MCF 10A (cell line): ENCODE data around the gene TMEM18. TPM values are rescaled to one million over a fixed set of nuclear protein-coding genes. Genes with fewer than 3 reads are reported as not detected.

Source experiments
- BruUV-seq: library from RNA; stranded (reverse); fragments of 400-500 nt; replicated peaks from 2 replicates; lab custom pipeline; 2021; lab: Mats Ljungman, UMichigan
- CTCF ChIA-PET: fragments of 300-600 bp; sonication (Branson Sonifier 250); formaldehyde crosslinking; extraction: SDS; loops from one replicate; lab custom pipeline; 2021; ENCODE audit warnings: antibody characterized with exemption, inconsistent platforms; lab: Yijun Ruan, JAX
- POLR2A ChIA-PET: fragments of 300-600, 350-650 bp; sonication (Branson Sonifier 250); formaldehyde crosslinking; extraction: SDS; loops from one replicate; lab custom pipeline; 2020; ENCODE audit warnings: antibody characterized with exemption, inconsistent platforms; lab: Yijun Ruan, JAX
- DNase-seq: peaks from one replicate; pipeline ENCODE4 v3.0.0-alpha.2; 2018; ENCODE audit not compliant: unreplicated experiment
- H3K27ac Mint-ChIP-seq: one replicate; pipeline ENCODE4 v1.8.0; 2022; ENCODE audit warnings: mild to moderate bottlenecking, low read depth, mixed read lengths; ENCODE audit not compliant: unreplicated experiment
- H3K27me3 Mint-ChIP-seq: one replicate; pipeline ENCODE4 v1.8.0; 2022; ENCODE audit warnings: mixed read lengths; ENCODE audit not compliant: insufficient read depth, unreplicated experiment
- H3K36me3 Mint-ChIP-seq: one replicate; pipeline ENCODE4 v1.8.0; 2022; ENCODE audit warnings: mild to moderate bottlenecking, moderate library complexity, mixed read lengths; ENCODE audit not compliant: insufficient read depth, unreplicated experiment
- H3K4me1 Mint-ChIP-seq: one replicate; pipeline ENCODE4 v1.8.0; 2022; ENCODE audit warnings: mixed read lengths; ENCODE audit not compliant: insufficient read depth, unreplicated experiment
- H3K4me3 Mint-ChIP-seq: one replicate; pipeline ENCODE4 v1.8.0; 2022; ENCODE audit warnings: mild to moderate bottlenecking, moderate library complexity, mixed read lengths; ENCODE audit not compliant: unreplicated experiment
- H3K9me3 Mint-ChIP-seq: one replicate; pipeline ENCODE4 v1.8.0; 2022; ENCODE audit warnings: mixed read lengths; ENCODE audit not compliant: unreplicated experiment
- intact Hi-C: fragments of 100-400 bp; cut with micrococcal nuclease; formaldehyde crosslinking; loops from 2 replicates; pipeline ENCODE4 v1.14.1; 2022
- total RNA-seq: library from RNA; stranded (reverse); gene quantifications from 2 replicates; pipeline ENCODE4 v1.2.3, GENCODE V29; 2022
- TF ChIP-seq, protein P1 (sequence below): fragments of 200-600 bp; IDR thresholded peaks from one replicate; pipeline ENCODE4 v1.8.0; 2022; ENCODE audit warnings: antibody characterized with exemption, mild to moderate bottlenecking; ENCODE audit not compliant: unreplicated experiment

Gene TMEM18
- total RNA-seq, 1 experiment from 2014 or later, result 25.1 TPM

- ChIA-PET POLR2A (interaction anchor here (0.6 kb wide), 1 partner anchor 251 kb away, joined by 4 read pairs; no protein-coding TSS in a partner anchor), CTCF (no interaction called here)
- Mint-ChIP-seq H3K4me3 (no peak overlapping the region), H3K9me3 (no peaks in the 10 kb centered on the region), H3K27me3 (no peaks in the 10 kb centered on the region), H3K27ac (no peak overlapping the region), H3K4me1 (no peaks in the 10 kb centered on the region), H3K36me3 (no peaks in the 10 kb centered on the region)
- TF ChIP-seq, protein P1, sequence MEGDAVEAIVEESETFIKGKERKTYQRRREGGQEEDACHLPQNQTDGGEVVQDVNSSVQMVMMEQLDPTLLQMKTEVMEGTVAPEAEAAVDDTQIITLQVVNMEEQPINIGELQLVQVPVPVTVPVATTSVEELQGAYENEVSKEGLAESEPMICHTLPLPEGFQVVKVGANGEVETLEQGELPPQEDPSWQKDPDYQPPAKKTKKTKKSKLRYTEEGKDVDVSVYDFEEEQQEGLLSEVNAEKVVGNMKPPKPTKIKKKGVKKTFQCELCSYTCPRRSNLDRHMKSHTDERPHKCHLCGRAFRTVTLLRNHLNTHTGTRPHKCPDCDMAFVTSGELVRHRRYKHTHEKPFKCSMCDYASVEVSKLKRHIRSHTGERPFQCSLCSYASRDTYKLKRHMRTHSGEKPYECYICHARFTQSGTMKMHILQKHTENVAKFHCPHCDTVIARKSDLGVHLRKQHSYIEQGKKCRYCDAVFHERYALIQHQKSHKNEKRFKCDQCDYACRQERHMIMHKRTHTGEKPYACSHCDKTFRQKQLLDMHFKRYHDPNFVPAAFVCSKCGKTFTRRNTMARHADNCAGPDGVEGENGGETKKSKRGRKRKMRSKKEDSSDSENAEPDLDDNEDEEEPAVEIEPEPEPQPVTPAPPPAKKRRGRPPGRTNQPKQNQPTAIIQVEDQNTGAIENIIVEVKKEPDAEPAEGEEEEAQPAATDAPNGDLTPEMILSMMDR, result no peak
- no TSS peak for BruUV-seq
- intact Hi-C loops, result no loop called here
- DNase-seq, result no peak
These were observed 20.5 kb downstream of the TMEM18 start for GRCh38 chr2:656676-657075.

DNA sequence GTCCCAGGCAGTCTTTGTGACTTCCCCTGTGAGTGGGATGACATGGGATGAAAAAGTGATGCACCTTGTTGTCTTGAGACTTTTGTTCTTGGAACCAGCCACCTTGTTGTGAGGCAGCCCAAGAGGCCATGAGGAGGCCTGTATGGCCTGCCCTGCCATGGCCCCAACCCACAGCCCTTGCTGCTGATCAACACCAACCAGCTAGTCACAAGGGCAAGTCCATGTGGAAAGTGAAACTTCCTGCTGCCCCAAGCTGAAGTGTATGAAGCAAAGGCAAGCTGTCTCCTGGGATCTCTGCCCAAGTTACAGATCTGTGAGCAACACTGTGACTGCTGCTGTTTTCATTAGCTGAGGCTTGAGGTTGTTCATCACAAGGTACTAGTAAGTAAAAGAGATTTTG lies 21.6 kb downstream of the TMEM18 start:
- Mint-ChIP-seq H3K4me3 (no peak overlapping the region), H3K27me3 (no peaks in the 10 kb centered on the region), H3K27ac (no peak overlapping the region), H3K36me3 (no peaks in the 10 kb centered on the region), H3K4me1 (no peaks in the 10 kb centered on the region), H3K9me3 (no peaks in the 10 kb centered on the region)
- no TSS peak for BruUV-seq
- ChIA-PET POLR2A (no interaction called here), CTCF (no interaction called here)
- DNase-seq, result no peak
- intact Hi-C loops, result no loop called here
- TF ChIP-seq, protein P1, result no peak

GRCh38 chr2:654896-655295 lies 22.3 kb downstream of the TMEM18 start:
- DNase-seq, result no peak
- BruUV-seq, result no TSS peak
- Mint-ChIP-seq H3K4me1 (no peaks in the 10 kb centered on the region), H3K36me3 (no peaks in the 10 kb centered on the region), H3K27me3 (no peaks in the 10 kb centered on the region), H3K4me3 (no peak overlapping the region), H3K9me3 (no peaks in the 10 kb centered on the region), H3K27ac (no peak overlapping the region)
- ChIA-PET POLR2A (no interaction called here), CTCF (no interaction called here)
- intact Hi-C loops, result no loop called here
- TF ChIP-seq, protein P1, result no peak

DNA sequence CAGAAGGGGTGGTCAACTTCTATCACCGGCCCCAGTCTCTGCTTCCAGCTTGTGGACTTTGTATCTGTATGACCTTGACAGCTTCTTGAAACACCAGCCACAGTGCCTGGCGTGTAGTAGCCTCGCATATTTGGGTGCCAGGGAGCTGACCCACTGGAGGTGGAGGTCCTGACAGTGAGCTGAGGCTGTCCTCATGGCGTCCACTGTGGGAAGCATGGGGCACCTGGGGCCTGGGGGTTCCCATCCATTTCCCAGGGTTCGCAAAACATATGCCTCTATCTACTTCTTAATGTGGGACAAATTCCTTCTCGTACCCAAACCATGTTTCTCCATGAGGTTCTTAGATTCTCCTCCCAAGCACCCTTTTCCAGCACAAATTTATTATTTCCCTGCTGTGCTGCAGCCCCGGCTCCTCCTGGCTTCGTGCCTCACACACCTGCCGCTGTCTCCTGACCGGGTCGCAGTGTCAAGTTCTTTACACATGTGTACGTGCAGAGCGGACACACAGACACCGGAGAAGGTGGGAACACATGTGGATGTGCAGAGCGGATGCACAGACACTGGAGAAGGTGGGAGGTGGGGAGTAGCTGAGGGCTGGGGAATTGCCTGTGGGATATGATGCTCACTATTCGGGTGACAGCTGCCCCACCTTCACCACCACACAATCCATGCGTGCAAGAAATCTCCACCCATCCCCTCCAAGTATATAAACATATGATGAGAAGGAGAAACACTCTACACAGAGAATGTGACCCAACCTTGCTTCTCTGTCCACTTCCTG lies 23.4 kb downstream of the TMEM18 start:
- no peaks in the 10 kb centered on the region for H3K9me3 Mint-ChIP-seq
- no peaks in the 10 kb centered on the region for H3K4me1 Mint-ChIP-seq
- no peak for DNase-seq
- H3K4me3 Mint-ChIP-seq, result no peak overlapping the region
- H3K27me3 Mint-ChIP-seq, result no peaks in the 10 kb centered on the region
- ChIA-PET POLR2A (interaction anchor here (0.5 to 0.7 kb wide), 2 partner anchors 11 to 240 kb away, joined by 3 read pairs; no protein-coding TSS in a partner anchor), CTCF (interaction anchor here (0.9 kb wide), 1 partner anchor 609 kb away, joined by 3 read pairs; no protein-coding TSS in a partner anchor)
- H3K27ac Mint-ChIP-seq, result no peak overlapping the region
- intact Hi-C loops, result no loop called here
- BruUV-seq, result no TSS peak
- no peaks in the 10 kb centered on the region for H3K36me3 Mint-ChIP-seq
- TF ChIP-seq, protein P1, result no peak
